ENCODE results near the gene DCP1B.
A peak's percentile ranks its signal among the peaks of the same experiment; 100 is the strongest.

DNA sequence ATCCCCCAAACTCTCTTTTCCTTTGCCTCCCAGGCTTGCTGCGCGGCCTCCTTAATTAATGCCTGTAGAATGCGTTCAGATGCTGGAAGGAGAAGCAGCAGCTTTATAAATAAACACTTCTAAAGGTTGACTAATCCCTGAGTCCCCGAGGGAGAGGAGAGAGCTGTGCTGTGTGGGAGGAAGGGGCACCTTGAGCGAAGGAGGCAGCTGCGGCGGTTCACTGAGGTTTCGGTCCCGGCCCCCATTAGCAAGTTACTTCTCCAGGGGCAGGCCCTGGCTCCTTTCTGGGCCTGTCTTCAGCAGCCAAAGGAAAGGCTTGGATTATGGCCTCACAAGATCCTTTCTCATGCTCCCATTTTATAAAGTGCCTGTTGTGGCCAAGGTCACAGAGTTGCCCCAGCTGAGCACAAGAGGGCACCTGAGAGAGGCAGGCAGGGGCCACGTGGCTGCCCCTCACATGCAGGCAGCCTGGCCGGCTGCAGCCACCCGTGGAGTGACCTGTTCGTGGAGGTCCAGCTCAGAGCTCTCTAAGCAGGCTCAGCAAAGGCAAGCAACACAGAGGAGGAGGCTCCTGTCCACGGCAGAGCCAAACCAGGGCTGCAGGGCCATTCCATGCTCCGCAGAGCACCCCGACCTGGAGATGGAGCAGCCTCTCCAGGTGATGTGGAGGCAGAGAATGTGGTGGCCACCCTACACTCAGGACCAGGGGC is 70.8 kb downstream of the DCP1B start:
- no peak for TF ChIP-seq POLR2A (IDR thresholded peaks at IDR 0.05)
- TF ChIP-seq, protein P1, sequence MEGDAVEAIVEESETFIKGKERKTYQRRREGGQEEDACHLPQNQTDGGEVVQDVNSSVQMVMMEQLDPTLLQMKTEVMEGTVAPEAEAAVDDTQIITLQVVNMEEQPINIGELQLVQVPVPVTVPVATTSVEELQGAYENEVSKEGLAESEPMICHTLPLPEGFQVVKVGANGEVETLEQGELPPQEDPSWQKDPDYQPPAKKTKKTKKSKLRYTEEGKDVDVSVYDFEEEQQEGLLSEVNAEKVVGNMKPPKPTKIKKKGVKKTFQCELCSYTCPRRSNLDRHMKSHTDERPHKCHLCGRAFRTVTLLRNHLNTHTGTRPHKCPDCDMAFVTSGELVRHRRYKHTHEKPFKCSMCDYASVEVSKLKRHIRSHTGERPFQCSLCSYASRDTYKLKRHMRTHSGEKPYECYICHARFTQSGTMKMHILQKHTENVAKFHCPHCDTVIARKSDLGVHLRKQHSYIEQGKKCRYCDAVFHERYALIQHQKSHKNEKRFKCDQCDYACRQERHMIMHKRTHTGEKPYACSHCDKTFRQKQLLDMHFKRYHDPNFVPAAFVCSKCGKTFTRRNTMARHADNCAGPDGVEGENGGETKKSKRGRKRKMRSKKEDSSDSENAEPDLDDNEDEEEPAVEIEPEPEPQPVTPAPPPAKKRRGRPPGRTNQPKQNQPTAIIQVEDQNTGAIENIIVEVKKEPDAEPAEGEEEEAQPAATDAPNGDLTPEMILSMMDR (IDR thresholded peaks at IDR 0.05 in 8 of 11, conservative IDR thresholded peaks at IDR 0.05 in 3 of 11) = no peak
- peak in 1 of 3 donors; percentile 47 for TF ChIP-seq POLR2AphosphoS5 (IDR thresholded peaks at IDR 0.05)
